Measurements from ENCODE around the gene EVL. TPM values are rescaled to one million over a fixed set of nuclear protein-coding genes. Genes with fewer than 3 reads are reported as not detected.

The EVL gene
- total RNA-seq, 1 donor from 2014 or later = 69.2 TPM

GRCh38 chr14:100103250-100104005, 38.2 kb downstream of the EVL start:
- DNase-seq (ENCODE audit: low read depth) = no peak
- no peak overlapping the region for H3K4me3 ChIP-seq (ENCODE audit: low read depth, low read length)
- TF ChIP-seq CTCF (conservative IDR thresholded peaks at IDR 0.05; ENCODE audit: low read depth, low read length) = no peak

DNA sequence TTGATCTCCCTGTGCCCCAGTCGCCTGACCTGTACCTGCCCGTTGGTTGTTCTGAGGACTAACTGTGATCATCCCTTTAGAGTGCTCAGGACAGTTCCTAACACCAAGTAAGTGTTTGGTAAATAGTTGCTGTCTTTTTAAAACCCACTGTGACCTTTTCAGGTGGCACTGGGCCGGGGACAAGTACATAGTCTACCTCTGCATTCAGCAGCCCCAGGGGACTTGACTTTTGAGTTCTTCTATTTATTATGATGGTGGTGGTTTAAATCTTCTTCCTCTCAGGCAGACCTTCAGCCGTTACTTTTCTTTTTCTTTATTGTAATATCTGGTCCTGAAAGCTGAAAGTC, 38.8 kb downstream of the EVL start:
- no peak for DNase-seq (ENCODE audit: low read depth)
- no peak overlapping the region for H3K4me3 ChIP-seq (ENCODE audit: low read depth, low read length)

GRCh38 chr14:100104523-100105300, 39.5 kb downstream of the EVL start:
- no peak for DNase-seq (ENCODE audit: low read depth)
- TF ChIP-seq CTCF (conservative IDR thresholded peaks at IDR 0.05; ENCODE audit: low read depth, low read length) = peak; percentile 30
- no peak overlapping the region for H3K4me3 ChIP-seq (ENCODE audit: low read depth, low read length)

More for the DNA sequence above, 38.8 kb downstream of the EVL start:
- no peak for TF ChIP-seq CTCF (conservative IDR thresholded peaks at IDR 0.05; ENCODE audit: low read depth, low read length)

- no peak overlapping the region for H3K4me3 ChIP-seq (ENCODE audit: low read depth, low read length)
- no peak for TF ChIP-seq CTCF (conservative IDR thresholded peaks at IDR 0.05; ENCODE audit: low read depth, low read length)
- no peak for DNase-seq (ENCODE audit: low read depth)
These were observed 40.3 kb downstream of the EVL start for GRCh38 chr14:100105357-100106169.

GRCh38 chr14:100106250-100107112, 41.3 kb downstream of the EVL start:
- TF ChIP-seq CTCF (conservative IDR thresholded peaks at IDR 0.05; ENCODE audit: low read depth, low read length) = no peak

GRCh38 chr14:100107236-100107635, 42.0 kb downstream of the EVL start:
- no peak for TF ChIP-seq CTCF (conservative IDR thresholded peaks at IDR 0.05; ENCODE audit: low read depth, low read length)
- no peak overlapping the region for H3K4me3 ChIP-seq (ENCODE audit: low read depth, low read length)
- DNase-seq (ENCODE audit: low read depth) = no peak

More at GRCh38 chr14:100106250-100107112, 41.3 kb downstream of the EVL start:
- no peak for DNase-seq (ENCODE audit: low read depth)
- H3K4me3 ChIP-seq (ENCODE audit: low read depth, low read length) = no peak overlapping the region
